Measurements from ENCODE around the gene TRIM47.
"Not testable (repeated sequence)": the region's sequence is repeated elsewhere in the genome, so short reads cannot be mapped to it uniquely, and the experiment has no call there.

TRIM47 gene

GRCh38 chr17:75891022-75891604, 12.7 kb upstream of the TRIM47 start:
- no peak for DNase-seq

GRCh38 chr17:75889454-75889853, 11.1 kb upstream of the TRIM47 start:
- no peak for DNase-seq

- no peak for DNase-seq
These were observed 10.1 kb upstream of the TRIM47 start for GRCh38 chr17:75888484-75888883.

- DNase-seq, result not testable (repeated sequence)
These were observed 7.5 kb upstream of the TRIM47 start for GRCh38 chr17:75885860-75886259.

- DNase-seq, result no peak
These were observed 7.0 kb upstream of the TRIM47 start for GRCh38 chr17:75885431-75885830.

GRCh38 chr17:75881678-75882454, 3.5 kb upstream of the TRIM47 start:
- no peak for DNase-seq

- DNase-seq, result no peak
These were observed 1.9 kb upstream of the TRIM47 start for GRCh38 chr17:75880266-75880665.

GRCh38 chr17:75877752-75878173, 618 bp downstream of the TRIM47 start:
- DNase-seq, result peak; percentile 64

GRCh38 chr17:75876938-75877751, 1.2 kb downstream of the TRIM47 start:
- no peak for DNase-seq

- peak; percentile 81 for DNase-seq
These were observed 2.0 kb downstream of the TRIM47 start for GRCh38 chr17:75876190-75876937.

- no peak for DNase-seq
These were observed 2.5 kb downstream of the TRIM47 start for GRCh38 chr17:75875940-75876189.

GRCh38 chr17:75875182-75875939, 3.0 kb downstream of the TRIM47 start:
- no peak for DNase-seq

- no peak for DNase-seq
These were observed 3.8 kb downstream of the TRIM47 start for GRCh38 chr17:75874323-75875181.

GRCh38 chr17:75873587-75874322, 4.6 kb downstream of the TRIM47 start:
- DNase-seq, result no peak

GRCh38 chr17:75872434-75873351, 5.7 kb downstream of the TRIM47 start:
- DNase-seq, result peak; percentile 65

- DNase-seq, result not testable (repeated sequence)
These were observed 8.2 kb downstream of the TRIM47 start for GRCh38 chr17:75870228-75870627.

- no peak for DNase-seq
These were observed 8.9 kb downstream of the TRIM47 start for GRCh38 chr17:75869282-75870141.

- DNase-seq, result not testable (repeated sequence)
These were observed 9.6 kb downstream of the TRIM47 start for GRCh38 chr17:75868730-75869281.

All from activated gamma-delta T cell treated with Interleukin-2 at 50 U/mL for 16 hours (primary cell).